Frontal cortex (tissue), 4 donors: ENCODE data around the gene LEFTY2. TPM values are rescaled to one million over a fixed set of nuclear protein-coding genes. Genes with fewer than 3 reads are reported as not detected.
"Not testable (repeated sequence)": the region's sequence is repeated elsewhere in the genome, so short reads cannot be mapped to it uniquely, and the experiment has no call there.

Experiments used
- DNase-seq, 2 donors: peaks; one replicate each; pipeline ENCODE4 v3.0.0; 2012; ENCODE audit warnings: low spot score in 2 of 2
- FAIRE-seq: peaks from 2 replicates; lab custom pipeline; 2012; peaks lifted over from hg19 to GRCh38; lab: Jason Lieb, UNC
- total RNA-seq: library from RNA; depleted of rRNA; stranded (reverse); fragments of >200 nt; gene quantifications from one replicate; pipeline ENCODE4 v1.2.3, GENCODE V29; 2014
- donor health status: control.
- donor health status: control.
- donor health status: control.

Gene LEFTY2
- total RNA-seq, 1 donor from 2014 or later, result under 0.01 TPM

DNA sequence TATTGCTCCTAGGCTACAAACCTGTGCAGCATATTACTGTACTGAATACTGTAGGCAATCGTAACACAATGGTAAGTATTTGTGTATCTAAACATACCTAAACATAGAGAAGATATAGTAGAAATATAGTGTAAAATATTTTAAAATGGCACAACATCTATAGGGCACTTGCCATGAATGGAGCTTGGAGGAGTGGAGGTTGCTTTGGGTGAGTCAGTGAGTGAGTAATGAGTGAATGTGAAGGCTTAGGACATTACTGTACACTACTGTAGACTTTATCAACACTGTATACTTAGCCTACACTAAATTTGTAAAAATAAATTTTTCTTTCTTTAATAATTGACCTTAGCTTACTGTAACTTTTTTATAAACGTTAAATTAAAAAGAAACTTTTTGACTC lies 7.9 kb downstream of the LEFTY2 start:
- DNase-seq (no peak), FAIRE-seq (no peak)

DNA sequence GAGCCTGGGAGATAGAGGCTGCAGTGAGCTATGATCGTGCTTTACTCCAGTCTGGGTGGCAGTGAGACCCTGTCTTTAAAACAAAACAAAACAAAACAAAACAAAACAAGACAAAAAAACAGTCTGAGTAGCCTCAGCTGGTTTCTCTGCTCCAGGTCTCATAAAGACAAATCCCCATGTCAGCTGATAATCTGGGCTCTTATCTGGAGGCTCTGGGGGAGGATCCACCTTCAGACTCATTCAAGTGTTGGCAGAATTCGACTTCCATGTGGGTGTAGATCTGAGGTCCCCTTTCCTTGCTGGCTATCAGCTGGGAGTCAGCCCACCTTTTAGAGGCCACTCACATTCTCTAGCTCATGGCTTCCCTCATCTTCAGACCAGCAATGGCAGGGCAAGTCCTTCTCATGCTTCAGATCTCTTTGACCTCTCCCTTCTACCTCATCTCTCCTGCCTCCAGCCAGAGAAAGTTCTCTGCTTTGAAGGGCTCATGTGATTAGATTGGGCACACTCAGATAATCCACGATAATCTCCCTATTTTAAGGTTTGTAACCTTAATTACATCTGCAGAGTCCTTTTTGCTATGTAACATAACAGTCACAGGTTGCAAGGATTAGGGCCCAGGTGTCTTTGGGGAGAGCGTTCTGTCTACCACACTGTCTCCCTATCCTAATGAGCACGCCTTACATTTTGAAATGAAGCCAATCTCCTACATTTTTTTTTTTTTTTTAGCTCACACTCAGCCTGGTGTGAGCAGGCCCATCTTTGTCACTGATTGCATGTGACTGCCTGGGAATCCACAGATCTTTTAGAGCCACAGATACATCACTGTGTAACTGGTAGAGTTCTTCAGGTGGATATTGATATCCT lies 9.5 kb downstream of the LEFTY2 start:
- DNase-seq, result no peak
- no peak for FAIRE-seq

- FAIRE-seq, result no peak
Observed at GRCh38 chr1:225930566-225930965, 10.5 kb downstream of the LEFTY2 start.

GRCh38 chr1:225929462-225929861 lies 11.6 kb downstream of the LEFTY2 start:
- DNase-seq, FAIRE-seq: not testable (repeated sequence)

More at GRCh38 chr1:225930566-225930965, 10.5 kb downstream of the LEFTY2 start:
- no peak for DNase-seq

GRCh38 chr1:225928186-225929175 lies 12.5 kb downstream of the LEFTY2 start:
- FAIRE-seq (no peak), DNase-seq (no peak)

DNA sequence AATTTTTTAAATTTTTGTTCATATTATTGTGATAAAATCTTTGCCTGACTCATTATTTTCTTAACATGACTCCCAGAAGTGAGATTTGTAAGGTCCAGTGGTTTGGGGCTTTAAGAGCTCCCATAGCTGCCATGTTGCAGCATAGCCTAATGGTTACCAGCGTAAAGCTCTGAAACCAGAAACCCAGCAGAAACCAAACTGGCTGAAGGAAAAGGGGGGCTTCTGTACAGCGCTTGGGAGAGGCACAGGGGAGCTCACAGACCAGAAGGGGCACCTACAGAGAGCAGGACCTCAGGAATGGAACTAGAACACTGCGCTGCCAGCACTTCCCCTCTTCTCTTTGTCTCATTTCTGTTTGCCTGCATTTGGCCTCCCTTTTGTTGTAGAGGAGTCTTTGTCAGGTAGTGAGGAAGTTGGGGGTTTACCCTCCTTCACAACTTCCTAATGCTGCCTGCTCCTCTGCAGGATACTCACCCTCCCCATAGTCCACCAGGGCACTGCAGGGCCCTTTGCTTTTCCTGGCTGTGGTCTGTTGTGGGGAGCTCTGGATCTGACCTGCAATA lies 14.4 kb downstream of the LEFTY2 start:
- FAIRE-seq, result no peak
- DNase-seq, result no peak

GRCh38 chr1:225923692-225924555 lies 17.1 kb downstream of the LEFTY2 start, which contains the start of gene PYCR2:
TSS of gene PYCR2 (minus strand) at chr1:225924250. CDS start at chr1:225924110, 140 bp downstream.
- no peak for FAIRE-seq
- DNase-seq, result peak; percentile 99

GRCh38 chr1:225923381-225923691 lies 17.7 kb downstream of the LEFTY2 start:
- no peak for FAIRE-seq
- DNase-seq, result no peak

DNA sequence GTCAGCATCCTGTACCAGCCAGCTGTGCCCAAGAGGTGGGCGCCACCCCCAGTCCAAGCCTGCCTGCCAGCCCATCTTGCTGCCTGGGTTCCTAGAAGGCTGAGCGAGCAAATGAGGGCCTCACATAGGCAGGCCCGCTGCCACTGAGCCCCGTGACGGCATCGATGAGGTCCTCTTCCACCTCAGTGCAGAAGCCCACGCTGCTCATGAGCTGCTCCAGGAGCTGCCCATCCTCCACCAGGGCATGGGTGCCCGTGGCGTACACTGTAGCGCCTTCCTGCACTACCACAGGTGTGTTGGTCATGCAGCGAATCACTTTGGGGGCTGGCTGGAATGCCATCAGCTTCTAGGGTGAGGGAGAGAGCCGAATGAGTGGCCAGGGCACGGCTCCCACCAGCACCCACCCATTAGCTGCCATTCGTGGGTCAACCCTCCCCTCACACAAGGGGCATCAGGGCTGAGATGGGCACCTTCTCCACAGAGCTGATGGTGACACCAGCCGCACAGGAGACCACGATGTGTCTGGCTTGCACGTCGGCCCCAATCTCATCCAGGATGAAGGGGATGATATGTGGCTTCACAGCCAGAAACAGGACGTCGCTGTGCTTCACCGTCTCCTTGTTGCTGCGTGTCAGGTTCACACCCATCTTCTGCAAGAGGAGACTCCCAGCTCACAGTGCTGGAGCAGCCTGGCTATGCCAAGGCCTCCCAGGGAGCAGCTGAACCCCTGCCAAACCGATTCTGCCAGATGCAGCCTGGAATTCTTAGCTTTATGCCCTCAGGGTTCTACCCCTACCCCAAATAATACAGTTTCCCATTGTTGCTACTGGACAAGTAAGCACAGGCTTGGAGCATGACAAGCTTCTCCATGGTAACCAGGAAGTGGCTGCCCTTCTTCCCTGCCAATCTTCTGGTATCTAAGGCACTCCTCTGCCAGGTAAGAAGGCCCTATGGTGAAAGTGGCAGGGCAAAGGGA lies 19.0 kb downstream of the LEFTY2 start:
- FAIRE-seq, result no peak
- DNase-seq, result no peak

GRCh38 chr1:225919906-225920305 lies 21.1 kb downstream of the LEFTY2 start:
- FAIRE-seq (peak; percentile 33), DNase-seq (peak; percentile 79 to 80)

DNA sequence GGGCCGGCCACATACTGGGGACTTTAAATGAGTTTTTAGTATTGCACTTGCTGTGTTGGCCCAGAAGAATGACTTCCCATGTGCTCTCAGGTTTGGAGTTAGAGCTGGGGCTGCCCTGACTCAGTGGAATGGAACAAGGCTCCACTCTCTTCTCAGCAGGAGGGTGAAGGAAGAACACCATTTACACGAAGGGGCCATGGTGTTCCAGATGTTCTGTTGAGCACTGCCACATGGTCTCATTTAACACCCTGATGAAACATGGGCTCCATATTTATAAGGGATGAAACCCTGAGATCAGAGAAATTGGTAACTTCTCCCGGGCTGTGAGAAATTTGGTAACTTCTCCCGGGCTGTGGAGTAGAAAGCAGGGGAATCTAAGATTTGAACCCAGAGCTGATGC lies 22.7 kb downstream of the LEFTY2 start:
- no peak for DNase-seq
- no peak for FAIRE-seq

GRCh38 chr1:225917536-225917935 lies 23.5 kb downstream of the LEFTY2 start:
- no peak for DNase-seq
- FAIRE-seq, result no peak

- no peak for FAIRE-seq
Observed at GRCh38 chr1:225917101-225917500, 23.9 kb downstream of the LEFTY2 start.

GRCh38 chr1:225915538-225915991 lies 25.5 kb downstream of the LEFTY2 start:
- DNase-seq (no peak), FAIRE-seq (no peak)

More at GRCh38 chr1:225917101-225917500, 23.9 kb downstream of the LEFTY2 start:
- DNase-seq, result no peak

DNA sequence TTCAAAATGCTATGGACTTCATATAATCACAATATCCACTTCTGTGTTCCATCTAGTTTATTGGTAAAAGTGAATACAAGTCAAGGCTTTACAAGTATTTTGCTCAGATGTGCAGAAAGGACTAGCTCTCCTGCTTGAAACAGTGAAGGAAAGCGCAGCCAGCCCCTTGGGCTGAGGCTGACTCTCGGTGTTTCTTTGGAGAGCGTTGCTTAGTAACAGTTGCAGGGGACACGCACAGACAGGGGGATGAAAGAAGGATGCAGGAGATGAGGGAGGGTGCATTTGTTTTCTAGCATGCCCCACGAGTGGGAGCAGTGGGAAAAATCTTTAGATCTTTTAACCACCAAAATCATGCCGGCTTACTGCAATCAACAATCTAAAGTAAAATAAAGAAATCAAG lies 26.1 kb downstream of the LEFTY2 start:
- DNase-seq (no peak), FAIRE-seq (no peak)

DNA sequence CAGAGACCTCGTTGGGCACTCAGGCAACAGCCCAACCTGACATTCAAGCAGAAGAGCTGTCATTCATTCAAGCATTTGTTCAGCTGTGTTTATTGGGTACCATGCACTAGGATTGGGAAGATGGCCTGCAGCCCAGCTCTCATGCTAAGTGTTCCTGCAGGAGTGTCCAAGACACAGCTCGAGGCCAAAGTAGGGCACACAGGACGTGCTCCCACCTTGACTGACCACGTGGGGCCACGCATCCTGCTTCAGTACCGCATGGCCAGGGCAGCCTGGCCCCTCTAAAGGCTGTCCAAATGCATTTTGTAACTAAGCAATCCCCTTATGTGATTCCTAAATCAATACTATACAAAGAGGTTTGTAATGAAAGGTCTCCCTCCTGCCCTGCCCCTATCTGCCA lies 26.6 kb downstream of the LEFTY2 start:
- FAIRE-seq (no peak), DNase-seq (no peak)

GRCh38 chr1:225911191-225912130 lies 29.6 kb downstream of the LEFTY2 start:
- peak; percentile 56 to 77 for DNase-seq
- FAIRE-seq, result no peak
